ENCODE measurements around the gene TTLL8.

Gene TTLL8

DNA sequence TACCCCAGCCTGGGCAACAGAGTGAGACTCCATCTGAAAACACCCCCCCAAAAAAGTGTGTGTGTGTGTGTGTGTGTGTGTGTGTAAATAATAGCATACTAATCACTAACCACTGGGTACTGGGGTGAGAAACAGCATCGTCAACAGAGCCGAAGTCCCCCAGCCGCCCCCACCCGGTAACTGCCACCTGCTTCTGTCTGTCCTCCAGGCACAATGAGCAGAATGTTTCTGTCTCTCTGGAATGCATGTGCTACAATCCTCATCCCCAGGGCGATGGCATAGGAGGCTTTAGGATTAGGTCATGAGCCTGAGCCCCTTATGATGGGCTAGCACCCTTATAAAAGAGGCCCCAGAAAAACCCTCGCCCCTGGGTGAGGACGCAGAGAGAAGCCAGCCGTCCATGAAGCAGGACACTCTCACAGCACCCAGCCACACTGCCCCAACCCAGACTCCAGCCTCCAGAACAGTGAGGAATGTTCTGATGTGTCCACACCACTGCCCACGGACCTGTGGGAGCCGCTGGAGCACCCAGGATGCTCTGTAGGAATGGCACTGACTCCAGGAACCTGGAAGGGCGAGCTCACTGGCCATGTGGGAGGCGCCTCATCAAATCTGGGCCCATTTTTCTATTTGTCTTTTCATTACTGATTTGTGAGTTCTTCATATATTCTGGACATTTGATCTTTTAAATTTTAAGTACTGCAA lies 9.9 kb downstream of the TTLL8 start:
- in situ Hi-C loops (cut with MboI; ENCODE audit: low sequenced_read_pairs) = no loop called here
- no peak overlapping the region for H3K4me3 ChIP-seq
- H3K9me3 ChIP-seq = peaks cover 3% of the 10 kb centered on the region; the same call in 1 of the 2 replicates
- H3K4me1 ChIP-seq = no peaks in the 10 kb centered on the region
- DNase-seq (ENCODE audit: low spot score in 2 of 2) = no peak
- H3K36me3 ChIP-seq (replicated peaks) = no peaks in the 10 kb centered on the region
- peaks cover 3% of the 10 kb centered on the region; the same call in 1 of the 2 replicates for H3K27me3 ChIP-seq (ENCODE audit: low read depth)

GRCh38 chr22:50047346-50047745 lies 10.8 kb downstream of the TTLL8 start:
- Histone ChIP-seq H3K36me3 (replicated peaks) (no peaks in the 10 kb centered on the region), H3K4me1 (no peaks in the 10 kb centered on the region), H3K27me3 (ENCODE audit: low read depth) (peaks cover 3% of the 10 kb centered on the region; the same call in 1 of the 2 replicates), H3K9me3 (peaks cover 3% of the 10 kb centered on the region; the same call in 1 of the 2 replicates), H3K4me3 (no peak overlapping the region)
- DNase-seq (ENCODE audit: low spot score in 2 of 2) = no peak
- in situ Hi-C loops (cut with MboI; ENCODE audit: low sequenced_read_pairs) = no loop called here

GRCh38 chr22:50046481-50047245 lies 11.4 kb downstream of the TTLL8 start:
- Histone ChIP-seq H3K9me3 (0 out of 2 replicates have a peak, but pooled peaks cover 2% of the 10 kb centered on the region), H3K4me1 (no peaks in the 10 kb centered on the region), H3K4me3 (no peak overlapping the region), H3K27me3 (ENCODE audit: low read depth) (peaks cover 3% of the 10 kb centered on the region; the same call in 1 of the 2 replicates), H3K36me3 (replicated peaks) (no peaks in the 10 kb centered on the region)
- in situ Hi-C loops (cut with MboI; ENCODE audit: low sequenced_read_pairs) = no loop called here
- no peak for DNase-seq (ENCODE audit: low spot score in 2 of 2)

DNA sequence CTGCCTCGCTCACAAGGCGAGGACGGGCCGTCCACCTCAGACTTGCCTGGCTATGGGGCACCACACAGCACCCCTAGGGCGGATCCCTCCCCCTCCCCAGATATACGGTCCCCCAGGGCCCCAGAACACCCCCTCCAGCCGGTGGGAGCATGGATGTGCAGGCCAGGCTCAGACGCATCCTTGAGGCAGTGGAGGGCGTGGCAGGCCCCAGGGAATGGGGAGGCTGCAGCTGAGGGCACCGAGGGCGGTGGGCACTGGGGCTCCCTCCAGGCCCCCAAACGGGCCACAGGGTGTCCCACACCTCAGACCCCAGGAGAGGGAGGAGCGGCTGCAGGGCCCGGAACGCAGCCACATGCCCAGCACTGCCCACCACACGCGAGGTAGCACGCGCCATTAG lies 12.1 kb downstream of the TTLL8 start:
- DNase-seq (ENCODE audit: low spot score in 2 of 2) = no peak
- Histone ChIP-seq H3K36me3 (replicated peaks) (no peaks in the 10 kb centered on the region), H3K4me1 (no peaks in the 10 kb centered on the region), H3K4me3 (no peak overlapping the region), H3K9me3 (0 out of 2 replicates have a peak, but pooled peaks cover 2% of the 10 kb centered on the region), H3K27me3 (ENCODE audit: low read depth) (peaks cover 3% of the 10 kb centered on the region; the same call in 1 of the 2 replicates)
- in situ Hi-C loops (cut with MboI; ENCODE audit: low sequenced_read_pairs) = no loop called here

DNA sequence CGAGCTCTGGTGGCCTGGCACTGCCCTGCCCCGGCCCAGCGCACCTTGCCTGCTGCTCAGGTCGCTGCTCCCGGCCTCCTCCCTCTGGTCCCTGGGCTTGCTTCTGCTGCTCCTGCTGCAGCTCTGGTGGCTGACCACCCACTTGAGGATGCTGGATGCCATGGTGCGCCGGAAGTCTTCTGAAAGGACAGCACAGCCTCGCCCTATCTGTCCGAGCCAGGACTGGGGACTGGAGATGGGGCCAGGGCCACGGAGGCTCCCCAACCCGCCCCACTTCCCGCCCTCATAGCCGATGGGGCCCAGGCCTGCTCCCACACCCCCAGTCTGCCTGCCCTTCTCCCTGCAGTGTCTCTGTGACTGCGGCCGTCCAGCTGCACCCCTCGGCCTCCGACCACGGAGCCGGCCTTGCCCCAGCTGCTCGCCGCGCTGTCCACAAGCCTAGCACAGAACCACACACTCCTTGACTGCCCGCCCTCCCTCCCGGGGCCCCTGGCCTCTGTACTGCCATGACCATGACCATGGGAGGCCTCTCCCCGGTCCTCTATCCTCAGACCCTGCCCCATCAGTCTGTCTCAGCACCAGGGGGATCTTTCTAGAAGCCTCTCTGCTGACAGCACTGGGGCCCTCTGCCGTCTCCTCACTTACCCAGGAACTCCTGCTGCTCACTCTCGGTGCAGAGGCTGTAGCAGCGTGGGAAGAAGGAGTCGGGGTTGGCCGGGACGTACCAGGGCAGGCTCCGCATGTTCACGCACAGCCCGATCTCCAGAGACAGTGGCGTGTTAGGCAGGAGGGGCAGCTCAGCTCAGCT lies 12.7 kb downstream of the TTLL8 start:
- Histone ChIP-seq H3K9me3 (0 out of 2 replicates have a peak, but pooled peaks cover 2% of the 10 kb centered on the region), H3K4me3 (no peak overlapping the region), H3K36me3 (replicated peaks) (no peaks in the 10 kb centered on the region), H3K4me1 (no peaks in the 10 kb centered on the region), H3K27me3 (ENCODE audit: low read depth) (peaks cover 3% of the 10 kb centered on the region; the same call in 1 of the 2 replicates)
- in situ Hi-C loops (cut with MboI; ENCODE audit: low sequenced_read_pairs) = no loop called here
- DNase-seq (ENCODE audit: low spot score in 2 of 2) = no peak

- no peaks in the 10 kb centered on the region for H3K4me1 ChIP-seq
- H3K27me3 ChIP-seq (ENCODE audit: low read depth) = peaks cover 3% of the 10 kb centered on the region; the same call in 1 of the 2 replicates
- H3K36me3 ChIP-seq (replicated peaks) = no peaks in the 10 kb centered on the region
- in situ Hi-C loops (cut with MboI; ENCODE audit: low sequenced_read_pairs) = no loop called here
- H3K9me3 ChIP-seq = 0 out of 2 replicates have a peak, but pooled peaks cover 2% of the 10 kb centered on the region
- H3K4me3 ChIP-seq = no peak overlapping the region
- no peak for DNase-seq (ENCODE audit: low spot score in 2 of 2)
Measured at GRCh38 chr22:50044485-50045118, 13.5 kb downstream of the TTLL8 start.

DNA sequence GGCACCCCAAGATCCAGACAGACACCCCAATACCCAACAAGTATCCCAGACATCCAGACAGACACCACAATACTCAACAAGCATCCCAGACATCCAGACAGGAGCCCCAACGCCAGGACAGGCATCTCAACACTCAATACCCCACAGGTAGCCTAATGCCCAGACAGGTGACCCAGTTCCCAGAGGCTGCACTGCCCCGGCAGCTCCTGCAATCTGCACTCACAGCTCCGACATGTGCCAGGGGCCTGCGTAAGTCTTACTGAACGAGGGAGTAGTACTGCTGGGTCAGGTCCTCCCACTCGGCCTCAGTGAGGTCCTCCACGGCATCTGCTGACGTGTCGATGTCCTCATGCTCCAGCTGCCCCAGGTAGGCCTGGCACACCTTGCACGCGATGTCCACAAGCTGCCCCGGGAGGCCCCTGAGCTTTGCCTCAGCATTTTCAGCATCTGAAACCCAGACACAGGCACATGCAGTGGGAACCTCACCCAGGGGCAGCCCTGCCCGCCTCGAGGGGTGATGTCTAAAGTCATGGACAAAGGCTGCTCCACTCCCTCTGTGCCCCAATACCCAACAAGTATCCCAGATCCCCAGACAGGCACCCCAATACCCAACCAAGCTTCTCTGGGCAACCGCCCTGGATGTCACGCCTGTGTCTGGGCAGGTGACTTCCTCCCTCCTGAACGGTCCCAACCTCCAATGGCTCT lies 16.6 kb downstream of the TTLL8 start:
- peaks cover 3% of the 10 kb centered on the region; the same call in 1 of the 2 replicates for H3K27me3 ChIP-seq (ENCODE audit: low read depth)
- in situ Hi-C loops (cut with MboI; ENCODE audit: low sequenced_read_pairs) = no loop called here
- H3K4me1 ChIP-seq = no peaks in the 10 kb centered on the region
- DNase-seq (ENCODE audit: low spot score in 2 of 2) = no peak
- 0 out of 2 replicates have a peak, but pooled peaks cover 2% of the 10 kb centered on the region for H3K9me3 ChIP-seq
- H3K4me3 ChIP-seq = no peak overlapping the region
- H3K36me3 ChIP-seq (replicated peaks) = no peaks in the 10 kb centered on the region

DNA sequence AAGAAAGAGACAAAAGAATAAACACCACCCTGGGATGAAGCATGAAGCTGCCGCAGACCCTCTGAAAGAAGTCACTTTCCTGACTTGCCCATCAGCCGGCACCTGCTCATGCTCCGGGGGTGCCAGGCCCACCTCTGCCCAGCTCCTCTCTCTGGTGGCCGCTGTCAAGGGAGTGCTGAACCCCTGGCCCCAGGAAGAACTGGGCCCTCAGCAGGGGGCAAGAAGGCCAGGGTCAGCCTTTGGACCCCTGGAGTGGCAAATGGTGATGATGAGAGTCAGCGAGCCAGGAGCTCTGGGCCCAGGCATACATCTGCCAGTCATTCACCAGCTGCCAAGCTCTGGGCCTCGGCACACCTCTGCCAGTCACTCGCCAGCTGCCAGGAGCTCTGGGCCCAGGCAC lies 17.4 kb downstream of the TTLL8 start:
- Histone ChIP-seq H3K4me3 (no peak overlapping the region), H3K27me3 (ENCODE audit: low read depth) (peaks cover 3% of the 10 kb centered on the region; the same call in 1 of the 2 replicates), H3K36me3 (replicated peaks) (no peaks in the 10 kb centered on the region), H3K9me3 (0 out of 2 replicates have a peak, but pooled peaks cover 2% of the 10 kb centered on the region), H3K4me1 (no peaks in the 10 kb centered on the region)
- DNase-seq (ENCODE audit: low spot score in 2 of 2) = no peak
- in situ Hi-C loops (cut with MboI; ENCODE audit: low sequenced_read_pairs) = no loop called here

- Histone ChIP-seq H3K36me3 (replicated peaks) (no peaks in the 10 kb centered on the region), H3K4me1 (no peaks in the 10 kb centered on the region), H3K9me3 (0 out of 2 replicates have a peak, but pooled peaks cover 2% of the 10 kb centered on the region), H3K4me3 (no peak overlapping the region), H3K27me3 (ENCODE audit: low read depth) (peaks cover 3% of the 10 kb centered on the region; the same call in 1 of the 2 replicates)
- DNase-seq (ENCODE audit: low spot score in 2 of 2) = no peak
- in situ Hi-C loops (cut with MboI; ENCODE audit: low sequenced_read_pairs) = loop anchor here (10.0 kb wide), 1 partner anchor 275 kb away; no protein-coding TSS in a partner anchor
Measured at GRCh38 chr22:50039669-50040443, 18.2 kb downstream of the TTLL8 start.

DNA sequence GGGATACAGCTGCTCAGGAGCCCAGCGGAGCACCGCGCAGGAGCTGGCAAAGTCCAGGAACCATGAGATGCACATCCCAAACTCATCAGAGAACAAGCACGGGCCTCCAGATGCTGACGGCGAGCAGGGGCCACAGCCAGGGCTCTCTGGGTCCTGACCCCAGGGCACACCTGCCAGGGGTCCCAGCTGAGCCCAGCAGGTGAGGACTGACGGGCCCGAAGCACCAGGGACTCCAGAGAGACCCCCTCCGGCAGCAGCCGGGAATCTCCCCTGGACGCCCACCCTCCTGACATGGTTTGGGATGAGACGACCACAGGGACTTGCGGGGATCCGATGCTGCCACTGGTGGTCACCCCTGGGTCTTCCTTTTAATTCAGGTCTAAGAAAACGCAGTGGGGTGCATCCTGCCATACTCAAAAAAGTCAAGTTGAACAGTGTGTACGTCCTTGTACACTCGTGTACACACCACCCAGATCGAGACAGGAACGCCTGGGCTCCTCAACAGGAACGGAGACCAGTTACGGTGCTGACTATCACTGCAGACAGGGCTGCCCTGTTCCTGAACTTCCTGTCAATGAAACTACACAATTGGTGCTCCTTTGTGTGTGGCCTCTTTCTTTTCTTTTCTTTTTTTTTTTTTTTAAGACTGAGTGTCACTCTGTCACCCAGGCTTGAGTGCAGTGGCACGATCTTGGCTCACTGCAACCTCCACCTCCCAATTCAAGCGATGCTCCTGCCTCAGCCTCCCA lies 21.9 kb downstream of the TTLL8 start:
- DNase-seq (ENCODE audit: low spot score in 2 of 2) = no peak
- in situ Hi-C loops (cut with MboI; ENCODE audit: low sequenced_read_pairs) = loop anchor here (10.0 kb wide), 1 partner anchor 271 kb away; no protein-coding TSS in a partner anchor
- Histone ChIP-seq H3K4me3 (no peak overlapping the region), H3K27me3 (ENCODE audit: low read depth) (no peaks in the 10 kb centered on the region), H3K4me1 (no peaks in the 10 kb centered on the region), H3K9me3 (no peaks in the 10 kb centered on the region), H3K36me3 (replicated peaks) (no peaks in the 10 kb centered on the region)

GRCh38 chr22:50035131-50035881 lies 22.8 kb downstream of the TTLL8 start:
- Histone ChIP-seq H3K4me1 (no peaks in the 10 kb centered on the region), H3K27me3 (ENCODE audit: low read depth) (no peaks in the 10 kb centered on the region), H3K4me3 (no peak overlapping the region), H3K9me3 (no peaks in the 10 kb centered on the region), H3K36me3 (replicated peaks) (no peaks in the 10 kb centered on the region)
- in situ Hi-C loops (cut with MboI; ENCODE audit: low sequenced_read_pairs) = loop anchor here (10.0 kb wide), 1 partner anchor 271 kb away; no protein-coding TSS in a partner anchor
- no peak for DNase-seq (ENCODE audit: low spot score in 2 of 2)
